GM08714 (cell line): ENCODE data around the gene DOCK1.

Experiments used
- H3K4me3 ChIP-seq: fragments of 200-500 bp; sonication (Bioruptor generic); 2 replicates; pipeline ENCODE4 v1.5.1; 2014; ENCODE audit warnings: mild to moderate bottlenecking, low read length, inconsistent platforms
- ZNF274 ChIP-seq: IDR thresholded peaks from 2 replicates; pipeline ENCODE4 v1.6.1; 2012; ENCODE audit warnings: mild to moderate bottlenecking, low read depth, low read length

DOCK1 gene

DNA sequence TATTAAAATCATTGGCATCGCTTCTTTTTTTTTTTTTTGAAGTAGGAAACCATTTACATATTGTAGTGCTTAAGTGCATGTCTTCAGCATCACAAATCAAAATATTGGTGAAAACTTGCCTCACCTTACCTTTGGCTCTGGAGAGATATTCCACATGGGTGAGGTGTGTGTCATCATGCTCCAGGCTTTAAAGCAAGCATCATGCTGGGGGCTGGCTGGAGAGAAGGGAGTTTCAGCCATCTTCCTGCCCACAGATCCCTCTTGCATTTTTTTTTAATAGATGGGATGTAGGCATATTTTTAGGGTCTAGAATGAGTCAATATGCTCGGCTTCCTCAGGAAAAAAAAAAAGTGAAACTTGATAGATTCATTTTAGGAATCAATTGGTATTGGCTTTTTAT lies 293.5 kb downstream of the DOCK1 start:
- TF ChIP-seq ZNF274: no peak

DNA sequence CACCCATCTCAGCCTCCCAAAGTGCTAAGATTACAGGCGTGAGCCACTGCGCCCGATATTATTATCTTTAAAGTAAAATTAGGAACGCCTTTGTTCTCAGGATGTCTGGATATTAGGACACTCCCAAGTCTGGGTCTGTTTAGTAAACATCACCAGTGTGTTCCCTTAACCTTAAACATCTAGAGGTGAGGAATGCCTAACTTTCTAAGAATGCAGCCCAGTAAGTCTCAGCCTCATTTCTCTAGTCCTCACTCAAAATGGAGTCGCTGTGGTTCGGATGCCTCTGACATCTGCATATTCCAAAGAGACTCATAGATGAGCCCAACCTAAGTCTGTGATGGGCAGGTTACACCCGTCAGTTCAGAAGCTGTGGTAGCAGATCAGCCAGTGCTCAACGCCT lies 295.4 kb downstream of the DOCK1 start:
- no peak for TF ChIP-seq ZNF274
- H3K4me3 ChIP-seq: no peak overlapping the region

More for the DNA sequence above, 293.5 kb downstream of the DOCK1 start:
- H3K4me3 ChIP-seq: no peak overlapping the region

DNA sequence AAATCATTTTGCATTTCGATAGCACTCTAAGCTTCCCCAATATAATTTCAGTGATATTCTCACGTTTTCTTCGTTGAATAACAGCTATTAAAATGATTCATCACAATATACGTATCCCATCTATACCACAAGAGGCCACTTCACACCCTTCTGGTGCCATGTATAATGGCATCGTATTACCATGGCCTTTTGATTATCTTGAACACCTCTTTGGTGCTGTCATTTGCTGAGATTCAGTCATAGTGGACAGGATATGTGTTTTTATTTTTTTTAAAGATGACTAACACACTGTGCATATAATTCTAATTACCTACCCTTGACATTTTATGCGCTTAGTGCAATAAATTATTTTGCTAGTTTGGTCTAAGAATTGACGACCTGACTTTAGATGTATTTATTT lies 297.8 kb downstream of the DOCK1 start:
- H3K4me3 ChIP-seq: no peak overlapping the region
- no peak for TF ChIP-seq ZNF274

DNA sequence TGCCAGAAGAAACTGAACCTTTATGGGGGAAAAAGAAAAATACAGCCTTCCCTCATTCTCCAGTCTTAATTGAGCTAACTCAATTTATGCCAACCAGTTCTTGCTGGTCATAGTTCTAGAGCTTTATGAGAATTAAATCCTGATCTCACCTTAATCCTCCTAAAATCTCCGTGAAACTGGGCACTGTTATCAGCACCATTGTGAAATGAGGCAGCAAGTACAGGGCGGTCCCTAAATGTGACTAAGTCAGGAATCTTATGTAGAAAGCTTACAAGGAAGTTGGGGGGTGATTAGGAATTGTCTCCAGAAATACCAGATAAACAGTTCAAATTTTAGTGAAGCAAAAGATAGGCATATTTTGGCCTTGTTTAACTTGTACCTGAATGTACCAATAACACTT lies 301.9 kb downstream of the DOCK1 start:
- no peak for TF ChIP-seq ZNF274
- no peak overlapping the region for H3K4me3 ChIP-seq

DNA sequence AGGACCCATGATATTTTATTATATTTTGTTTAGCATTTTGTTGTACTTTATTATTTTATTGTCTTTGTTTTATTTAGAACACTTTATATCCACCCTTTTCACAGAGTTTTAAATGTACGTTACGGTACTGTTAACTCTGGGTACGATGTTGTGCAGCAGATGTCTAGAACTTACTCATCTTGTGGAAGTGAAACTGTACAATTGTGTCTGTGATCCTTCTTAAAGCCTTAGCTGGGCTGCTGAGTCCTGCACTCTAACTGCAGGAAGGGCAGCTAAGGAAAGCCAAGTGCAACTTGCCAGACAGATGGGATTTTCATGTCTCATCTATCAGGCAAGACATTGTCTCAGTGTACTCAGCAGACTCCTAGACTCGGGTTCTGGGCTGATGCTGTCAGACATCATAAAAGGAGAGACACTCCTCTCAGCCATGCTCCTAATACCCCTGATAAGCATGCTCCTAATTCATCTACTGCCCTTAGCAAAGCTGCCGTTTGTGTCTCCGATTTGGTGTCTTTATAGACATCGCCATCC lies 305.8 kb downstream of the DOCK1 start:
- TF ChIP-seq ZNF274: no peak
- H3K4me3 ChIP-seq: no peak overlapping the region

DNA sequence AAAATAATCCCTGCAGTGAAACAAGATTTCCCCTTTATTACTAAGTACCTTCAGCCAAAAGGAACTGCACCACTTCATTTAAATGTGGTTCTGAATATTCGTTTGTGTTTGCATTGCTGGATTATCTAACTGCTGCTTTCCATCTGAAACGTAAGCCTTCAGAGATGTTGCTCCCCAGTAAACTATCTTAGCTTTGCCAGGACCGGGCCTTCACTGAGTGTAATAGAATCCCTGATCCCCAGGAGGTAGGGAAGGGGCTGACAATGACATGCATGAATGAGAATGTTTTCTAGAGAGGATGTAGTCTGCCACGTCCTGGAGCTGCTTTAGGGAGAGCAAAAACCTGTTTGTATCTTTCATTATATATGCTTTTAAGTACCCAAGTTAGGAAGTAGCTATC lies 310.6 kb downstream of the DOCK1 start:
- no peak for TF ChIP-seq ZNF274
- no peak overlapping the region for H3K4me3 ChIP-seq

DNA sequence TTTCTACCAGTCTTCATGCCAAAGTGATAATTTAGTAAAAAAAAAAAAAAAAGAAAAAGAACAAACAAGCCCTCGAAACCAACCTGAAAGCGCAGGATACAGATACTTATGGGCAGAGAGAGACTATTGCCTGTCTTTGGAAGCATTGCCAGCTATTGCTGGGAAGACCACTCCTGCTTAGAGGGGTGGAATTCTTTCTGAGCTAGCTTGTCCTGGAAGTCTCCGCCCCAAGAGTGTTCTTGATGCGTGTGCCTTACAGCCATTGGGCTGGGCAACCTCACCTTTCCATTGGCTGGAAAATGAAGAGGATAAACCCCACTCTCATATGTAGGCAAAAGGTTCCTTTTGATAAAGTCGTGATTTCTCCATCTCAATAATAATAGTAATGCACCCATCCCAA lies 311.0 kb downstream of the DOCK1 start:
- no peak overlapping the region for H3K4me3 ChIP-seq
- no peak for TF ChIP-seq ZNF274

DNA sequence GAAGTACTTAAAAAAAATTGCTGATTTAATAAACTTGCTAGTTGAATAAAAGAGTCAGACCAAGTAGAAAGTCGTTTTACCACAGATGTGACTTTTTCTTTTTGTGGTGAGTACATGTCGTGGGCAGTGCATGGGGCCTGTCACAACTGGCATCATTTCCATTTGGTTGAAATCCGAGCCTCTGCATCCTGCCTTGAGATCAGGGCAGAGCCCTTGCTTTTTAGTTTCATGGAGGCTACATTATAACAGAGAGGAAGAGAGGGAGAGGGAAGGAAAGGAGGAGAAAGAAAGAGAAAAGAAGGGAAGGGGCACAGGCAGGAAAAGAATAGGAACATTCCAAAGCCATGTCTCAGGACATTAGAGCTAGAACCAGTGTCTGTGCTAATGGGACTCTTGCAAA lies 311.6 kb downstream of the DOCK1 start:
- no peak for TF ChIP-seq ZNF274
- H3K4me3 ChIP-seq: no peak overlapping the region

DNA sequence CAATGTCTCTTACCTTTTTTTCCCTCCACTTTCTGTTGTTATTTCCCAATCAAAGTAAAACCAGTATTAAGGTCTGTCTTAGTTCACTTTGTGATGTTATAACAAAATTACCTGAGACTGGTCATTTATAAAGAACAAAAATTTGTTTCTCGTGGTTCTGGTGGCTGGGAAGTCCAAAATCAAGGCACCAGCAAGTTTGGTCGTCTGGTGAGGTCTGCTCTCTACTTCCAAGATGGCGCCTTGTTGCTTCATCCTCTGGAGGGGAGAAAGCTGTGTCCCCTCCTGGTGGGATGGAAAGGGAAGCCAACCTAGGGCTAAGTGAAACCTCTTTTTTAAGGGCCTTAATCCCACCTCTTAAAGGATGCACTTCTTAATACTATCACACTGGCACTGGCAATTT lies 313.4 kb downstream of the DOCK1 start:
- H3K4me3 ChIP-seq: no peak overlapping the region
- TF ChIP-seq ZNF274: no peak

DNA sequence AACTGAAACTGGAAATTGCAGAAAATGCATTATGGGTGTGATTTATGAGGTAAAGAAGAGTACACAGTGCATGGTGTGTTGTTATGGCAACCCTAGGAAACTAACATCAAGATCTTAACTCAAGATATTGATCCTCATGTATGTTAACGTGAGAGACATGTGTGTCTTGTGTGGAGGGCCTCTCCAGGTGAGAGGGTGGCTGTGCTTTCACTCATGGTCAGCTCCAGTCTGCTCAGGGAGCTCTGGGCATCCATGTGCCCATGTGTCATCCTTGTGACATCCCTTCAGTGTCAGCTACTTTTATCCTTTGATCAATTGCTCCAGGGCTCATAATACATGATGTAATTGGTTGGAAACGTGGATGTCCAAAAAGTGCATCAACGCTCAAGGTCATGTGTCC lies 316.1 kb downstream of the DOCK1 start:
- TF ChIP-seq ZNF274: no peak

DNA sequence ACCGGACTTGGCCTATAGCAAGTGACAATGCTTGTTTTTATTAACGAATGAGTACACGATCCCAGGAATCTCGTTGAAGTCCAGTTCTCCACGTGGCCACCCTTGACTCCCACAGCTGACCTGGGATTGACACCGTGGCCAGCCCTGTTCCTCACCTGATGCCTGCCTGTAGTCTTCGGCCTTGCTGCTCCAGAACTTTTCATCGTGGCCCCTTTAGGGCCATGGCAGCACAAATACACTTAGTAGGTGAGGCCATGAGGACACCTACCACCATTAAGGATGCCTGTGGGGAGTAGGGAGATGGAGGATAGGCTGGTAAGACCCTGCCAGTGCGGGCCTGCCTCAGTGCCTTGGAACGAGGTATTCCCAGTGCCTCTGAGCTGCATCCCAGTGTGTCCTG lies 321.8 kb downstream of the DOCK1 start:
- TF ChIP-seq ZNF274: no peak
- no peak overlapping the region for H3K4me3 ChIP-seq

More for the DNA sequence above, 316.1 kb downstream of the DOCK1 start:
- no peak overlapping the region for H3K4me3 ChIP-seq

DNA sequence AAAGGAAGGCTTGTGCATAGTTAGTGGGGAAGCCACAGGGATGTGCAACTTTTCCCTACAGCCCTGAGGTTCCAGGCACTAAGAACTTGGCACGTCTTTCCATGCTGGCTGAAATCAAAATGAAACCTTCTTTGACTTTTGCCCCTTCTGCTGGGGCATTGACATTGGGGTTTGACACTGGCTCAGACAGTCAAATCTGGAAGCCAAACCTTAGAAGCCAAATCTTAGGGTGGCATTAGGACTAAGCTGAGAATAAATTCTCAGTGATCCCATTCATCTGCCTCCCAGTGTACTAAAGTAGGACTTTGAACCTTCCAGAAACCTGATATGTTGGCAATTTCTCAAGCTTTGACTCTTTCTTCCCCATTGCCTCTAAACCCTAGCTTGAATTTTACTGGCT lies 322.4 kb downstream of the DOCK1 start:
- TF ChIP-seq ZNF274: no peak
- no peak overlapping the region for H3K4me3 ChIP-seq

DNA sequence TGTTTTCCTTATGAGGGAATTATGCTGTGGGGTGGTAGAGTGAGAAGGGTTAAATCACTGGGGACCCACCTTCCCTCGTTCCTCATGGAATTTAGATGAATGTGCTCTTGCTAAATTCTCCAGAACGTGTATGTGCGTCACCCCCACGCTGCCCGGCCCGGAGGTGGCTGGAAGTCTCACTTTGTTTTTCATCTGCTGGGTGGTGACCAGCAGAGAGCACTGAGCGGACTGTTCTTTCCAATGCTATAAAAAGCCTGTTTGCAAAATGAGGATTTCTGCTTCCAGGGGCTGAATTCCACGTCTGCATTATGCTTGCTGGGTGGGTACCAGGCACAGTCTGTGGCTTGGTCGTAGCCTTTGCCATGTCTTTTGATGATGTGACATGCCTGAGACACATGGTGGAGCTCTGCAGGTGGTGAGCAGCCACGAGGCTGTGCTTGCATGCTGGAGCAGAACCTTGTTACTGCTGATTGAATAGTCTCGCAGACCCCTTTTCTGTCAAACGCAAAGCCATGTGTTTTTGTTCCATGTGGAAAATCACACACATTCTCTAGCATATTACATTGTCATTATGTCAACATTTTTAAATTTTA lies 323.1 kb downstream of the DOCK1 start:
- no peak overlapping the region for H3K4me3 ChIP-seq
- no peak for TF ChIP-seq ZNF274

DNA sequence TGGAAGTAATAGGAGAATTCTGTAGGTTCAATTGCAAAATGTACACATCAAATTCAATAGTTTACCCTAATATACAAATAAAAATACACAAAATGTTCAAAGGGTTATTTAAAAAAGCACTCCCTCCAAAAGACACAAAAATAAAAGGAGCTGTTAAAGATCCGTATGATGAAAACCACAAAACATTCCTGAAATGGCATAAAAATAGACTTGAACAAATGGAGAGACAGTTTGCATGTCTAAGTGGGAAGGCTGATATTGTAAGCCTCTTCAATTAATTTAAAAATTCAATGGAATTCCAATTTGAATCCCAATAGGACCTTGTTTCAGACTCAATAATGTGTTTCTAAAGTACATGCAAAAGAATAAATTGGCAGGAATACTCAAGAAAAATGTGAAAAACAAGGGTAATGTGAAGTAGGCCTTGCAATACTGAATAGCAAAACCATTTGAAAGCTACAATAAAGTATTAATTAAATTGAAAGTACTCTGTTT lies 329.1 kb downstream of the DOCK1 start:
- TF ChIP-seq ZNF274: no peak
- H3K4me3 ChIP-seq: no peak overlapping the region

DNA sequence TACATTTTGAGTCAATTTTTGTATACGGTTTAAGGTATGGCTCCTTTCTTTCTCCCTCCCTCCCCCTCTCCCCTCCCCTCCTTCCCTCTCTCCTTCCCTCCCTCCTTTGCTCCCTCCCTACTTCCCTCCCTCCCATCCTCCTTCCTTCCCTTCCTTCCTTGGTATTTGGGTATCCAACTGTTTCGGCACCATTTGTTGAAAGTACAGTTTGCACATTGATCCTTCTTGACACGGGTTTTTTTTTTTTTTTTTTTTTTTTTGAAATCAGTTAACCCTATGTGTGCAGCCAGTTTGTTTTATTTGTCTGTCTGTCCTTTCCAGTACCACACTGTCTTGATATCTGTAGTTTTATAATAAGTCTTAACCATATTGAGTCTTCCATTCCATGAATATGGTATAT lies 331.0 kb downstream of the DOCK1 start:
- no peak overlapping the region for H3K4me3 ChIP-seq
- no peak for TF ChIP-seq ZNF274

DNA sequence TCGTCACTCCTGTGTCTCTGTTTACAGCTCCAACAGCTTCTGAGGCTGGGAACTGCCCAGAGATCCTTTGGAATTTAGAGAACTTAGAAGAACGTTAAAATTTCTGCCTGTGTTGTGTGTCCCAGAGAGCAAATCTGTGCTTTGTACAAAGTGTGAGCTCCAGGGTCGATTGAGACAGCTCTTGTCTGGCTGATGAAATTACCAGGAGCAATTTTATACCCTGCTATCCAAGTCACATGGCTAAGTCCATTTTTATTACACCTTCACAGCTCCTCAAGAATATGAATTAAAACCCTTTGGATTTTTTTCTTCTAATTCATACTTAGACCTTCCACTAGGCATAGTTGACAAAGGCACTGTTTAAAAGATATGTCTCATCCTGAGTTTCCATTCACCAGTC lies 337.7 kb downstream of the DOCK1 start:
- H3K4me3 ChIP-seq: no peak overlapping the region
- no peak for TF ChIP-seq ZNF274
